Measurements from ENCODE around the gene NDUFS1. TPM values are rescaled to one million over a fixed set of nuclear protein-coding genes. Genes with fewer than 3 reads are reported as not detected.
"Not testable (repeated sequence)": the region's sequence is repeated elsewhere in the genome, so short reads cannot be mapped to it uniquely, and the experiment has no call there.

Gene NDUFS1
- total RNA-seq, 6 experiments from 2014 or later: 83.5 to 89.0 (median 84.6) TPM

DNA sequence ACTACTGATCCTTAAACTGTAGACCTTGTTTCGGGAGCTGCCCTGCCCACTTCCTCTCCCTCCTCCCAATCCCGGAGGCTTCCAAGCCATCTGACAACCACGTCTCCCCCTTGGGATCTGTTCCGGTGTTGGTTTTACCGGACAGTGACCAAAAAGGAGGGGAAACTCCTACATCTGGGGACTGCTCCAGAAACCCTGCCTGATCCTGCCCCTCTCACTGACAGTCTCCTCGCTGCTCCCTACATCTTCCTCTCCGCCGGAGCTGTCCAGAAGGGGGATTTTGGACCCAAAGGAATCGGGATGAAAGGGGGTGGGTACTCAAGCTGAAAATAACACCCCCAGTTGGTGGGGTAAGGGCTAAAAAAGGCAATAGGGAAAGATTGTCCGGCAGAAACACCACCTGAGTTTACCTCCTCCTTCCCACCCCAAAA is 74.8 kb downstream of the NDUFS1 start:
- Mint-ChIP-seq H3K4me3 (peak overlapping the region; percentile 96), H3K27ac (peak overlapping the region; percentile 96), H3K4me1 (ENCODE audit: low read depth) (peaks cover 29% of the 10 kb centered on the region), H3K9me3 (no peaks in the 10 kb centered on the region), H3K36me3 (ENCODE audit: low read depth) (peaks cover 11% of the 10 kb centered on the region), H3K27me3 (ENCODE audit: insufficient read depth) (peaks cover 3% of the 10 kb centered on the region; the same call in 1 of the 2 replicates)
- TF ChIP-seq CTCF (IDR thresholded peaks at IDR 0.05): no peak; the same call in 1 of the 2 replicates
- DNase-seq: peak; percentile 84

DNA sequence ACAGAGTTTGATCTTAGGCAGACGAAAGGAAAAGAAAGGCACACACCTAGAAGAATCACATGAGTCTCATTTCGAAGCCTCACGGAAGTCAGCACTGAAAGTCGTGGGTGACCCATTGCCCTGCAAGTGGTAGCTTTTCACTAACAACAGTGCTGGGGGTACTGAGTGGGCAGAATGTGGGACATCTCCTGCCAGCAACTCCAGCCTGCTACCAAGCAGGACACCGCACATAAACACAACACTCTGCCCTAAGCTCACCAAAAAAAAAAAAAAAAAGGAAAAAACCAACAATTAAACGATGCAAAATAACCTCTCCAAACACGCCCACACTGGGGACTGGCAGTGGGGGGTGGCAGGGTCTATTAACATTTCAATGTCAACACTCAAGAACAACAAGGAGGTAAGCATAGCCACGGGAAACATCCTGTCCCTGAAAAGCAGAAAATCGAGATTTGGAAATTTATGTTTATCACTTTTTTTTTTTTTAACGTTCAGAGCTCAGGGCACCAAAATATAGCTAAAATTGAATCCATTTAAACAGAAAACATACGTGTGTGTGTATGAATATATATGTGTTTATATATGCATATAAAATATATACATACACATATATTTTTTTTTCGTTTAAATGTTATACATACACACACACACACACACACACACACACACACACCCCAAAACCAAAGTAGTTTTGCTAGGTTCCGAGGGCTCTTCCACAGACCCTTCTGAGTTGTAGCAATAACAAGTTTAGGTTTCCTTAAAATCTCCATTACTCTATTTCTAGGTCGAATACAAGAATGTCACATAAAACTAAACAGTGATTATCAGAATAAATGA is 75.4 kb downstream of the NDUFS1 start:
- Mint-ChIP-seq H3K36me3 (ENCODE audit: low read depth) (peaks cover 11% of the 10 kb centered on the region), H3K9me3 (no peaks in the 10 kb centered on the region), H3K27ac (peak overlapping the region; percentile 96), H3K4me1 (ENCODE audit: low read depth) (peaks cover 32% of the 10 kb centered on the region), H3K4me3 (peak overlapping the region; percentile 96), H3K27me3 (ENCODE audit: insufficient read depth) (peaks cover 3% of the 10 kb centered on the region; the same call in 1 of the 2 replicates)
- no peak for DNase-seq
- TF ChIP-seq CTCF (IDR thresholded peaks at IDR 0.05): no peak

DNA sequence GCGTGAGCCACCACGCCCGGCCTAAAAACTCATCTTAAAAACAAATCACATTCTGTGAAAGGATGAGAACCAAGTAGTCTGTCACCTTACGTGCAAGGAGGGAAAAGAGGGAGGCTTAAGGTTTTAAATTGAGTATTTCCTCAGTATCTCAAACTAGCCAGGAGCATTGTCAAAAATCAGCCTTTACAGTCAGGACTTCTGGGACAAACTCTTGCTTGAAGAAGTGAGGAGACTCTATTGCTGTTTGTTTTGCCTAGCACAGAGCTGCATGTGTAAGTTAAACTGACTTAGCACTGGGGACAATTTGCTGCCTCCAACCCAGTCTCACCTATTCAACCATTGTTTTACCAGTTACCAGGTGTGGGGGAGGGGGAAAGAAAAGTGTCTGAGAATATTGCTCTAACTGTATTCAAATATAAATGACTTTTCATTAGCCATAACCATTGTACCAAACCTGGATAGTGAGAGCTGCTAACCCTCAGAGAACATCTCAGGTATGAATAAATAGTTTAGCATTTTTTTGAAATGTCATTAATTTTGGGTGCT is 76.9 kb downstream of the NDUFS1 start:
- H3K27ac Mint-ChIP-seq: no peak overlapping the region
- H3K4me3 Mint-ChIP-seq: no peak overlapping the region
- peaks cover 3% of the 10 kb centered on the region; the same call in 1 of the 2 replicates for H3K27me3 Mint-ChIP-seq (ENCODE audit: insufficient read depth)
- peaks cover 37% of the 10 kb centered on the region for H3K4me1 Mint-ChIP-seq (ENCODE audit: low read depth)
- no peak for DNase-seq
- peaks cover 11% of the 10 kb centered on the region for H3K36me3 Mint-ChIP-seq (ENCODE audit: low read depth)
- TF ChIP-seq CTCF (IDR thresholded peaks at IDR 0.05): no peak
- H3K9me3 Mint-ChIP-seq: no peaks in the 10 kb centered on the region

DNA sequence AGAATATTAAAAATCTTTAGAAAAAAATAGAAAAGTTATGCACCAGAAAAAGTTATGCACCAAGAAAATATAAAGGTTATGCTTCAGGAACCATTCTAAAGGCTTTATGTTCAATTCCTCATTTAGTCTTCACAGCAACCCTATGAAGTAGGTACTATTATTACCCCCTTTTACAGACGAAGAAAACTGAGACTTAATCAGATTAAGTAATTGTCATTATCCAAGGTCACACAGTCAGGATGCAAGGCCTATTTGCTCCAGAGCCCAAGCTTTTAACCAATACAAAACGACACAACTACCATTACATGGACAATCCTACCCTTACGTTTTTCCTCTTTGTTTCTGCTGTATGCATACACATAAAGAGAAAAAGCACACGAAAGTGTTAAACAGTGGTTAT is 78.3 kb downstream of the NDUFS1 start:
- H3K4me3 Mint-ChIP-seq: no peak overlapping the region
- no peak for DNase-seq
- TF ChIP-seq CTCF (IDR thresholded peaks at IDR 0.05): no peak
- no peak overlapping the region for H3K27ac Mint-ChIP-seq
- H3K4me1 Mint-ChIP-seq (ENCODE audit: low read depth): peaks cover 33% of the 10 kb centered on the region
- peaks cover 3% of the 10 kb centered on the region; the same call in 1 of the 2 replicates for H3K27me3 Mint-ChIP-seq (ENCODE audit: insufficient read depth)
- no peaks in the 10 kb centered on the region for H3K9me3 Mint-ChIP-seq
- H3K36me3 Mint-ChIP-seq (ENCODE audit: low read depth): peaks cover 2% of the 10 kb centered on the region

DNA sequence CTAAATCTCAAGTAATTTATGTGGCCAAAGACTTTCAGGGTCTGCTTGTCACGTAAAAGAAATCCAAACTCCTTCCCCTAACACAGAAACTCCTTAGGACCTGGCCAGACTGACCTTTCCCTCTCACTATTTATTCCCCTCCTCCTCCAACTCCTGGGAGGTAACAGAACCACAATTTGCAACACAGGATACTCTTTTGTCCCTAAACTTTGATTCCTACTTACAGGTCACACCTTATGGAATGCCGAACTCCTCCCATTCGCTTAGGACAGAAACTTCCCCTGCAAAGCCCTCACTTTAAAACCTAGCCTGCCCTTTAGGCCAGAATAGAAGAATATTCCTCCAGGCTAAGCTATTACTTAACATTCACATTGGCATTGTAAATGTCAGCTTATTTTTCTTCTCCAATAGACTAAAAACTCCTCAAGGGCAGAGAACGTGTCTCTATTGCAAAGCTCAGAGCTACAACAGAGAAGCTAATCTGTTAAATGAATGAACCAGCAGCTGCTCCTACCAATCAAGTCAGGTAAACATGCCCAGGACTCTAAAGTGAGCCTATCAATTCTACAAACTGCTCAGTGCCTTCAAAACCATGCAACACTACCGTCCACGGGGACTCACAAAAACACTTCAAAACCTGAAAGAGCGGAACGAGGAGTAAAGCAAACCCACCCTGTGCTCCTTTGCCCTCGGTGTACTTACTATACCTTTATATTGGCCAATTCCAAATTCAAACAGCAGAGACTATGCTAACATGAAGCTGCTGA is 79.4 kb downstream of the NDUFS1 start:
- peaks cover 33% of the 10 kb centered on the region for H3K4me1 Mint-ChIP-seq (ENCODE audit: low read depth)
- no peaks in the 10 kb centered on the region for H3K27me3 Mint-ChIP-seq (ENCODE audit: insufficient read depth)
- H3K36me3 Mint-ChIP-seq (ENCODE audit: low read depth): no peaks in the 10 kb centered on the region
- H3K4me3 Mint-ChIP-seq: no peak overlapping the region
- no peaks in the 10 kb centered on the region for H3K9me3 Mint-ChIP-seq
- no peak overlapping the region for H3K27ac Mint-ChIP-seq
- no peak for DNase-seq
- no peak for TF ChIP-seq CTCF (IDR thresholded peaks at IDR 0.05)

- peaks cover 18% of the 10 kb centered on the region for H3K4me1 Mint-ChIP-seq (ENCODE audit: low read depth)
- not testable (repeated sequence) for H3K27me3 Mint-ChIP-seq (ENCODE audit: insufficient read depth); H3K27ac Mint-ChIP-seq; H3K9me3 Mint-ChIP-seq; H3K4me3 Mint-ChIP-seq; DNase-seq; H3K36me3 Mint-ChIP-seq (ENCODE audit: low read depth)
Measured at GRCh38 chr2:206077879-206078278, 81.4 kb downstream of the NDUFS1 start.

All from HFFc6 (cell line).